T-cell (primary cell): ENCODE measurements around the gene PIP5K1B. TPM values are rescaled to one million over a fixed set of nuclear protein-coding genes. Genes with fewer than 3 reads are reported as not detected.
A peak's percentile ranks its signal among the peaks of the same experiment; 100 is the strongest.

ENCODE experiments used
- ATAC-seq, 4 experiments: fragments of 200-7000 bp in 3 of 4; fragments of 150-1000 bp in 1 of 4; cut with Tn5 transposase; replicated peaks in 1 of 4; 1 replicate in 3 of 4; 2 replicates in 1 of 4; pipeline ENCODE4 v1.10.0; 2021; ENCODE audit warnings: moderate library complexity in 3 of 4, mild to moderate bottlenecking in 2 of 4, moderate number of reproducible peaks in 1 of 4
- CTCF ChIA-PET, 2 donors: fragments of 300-600 bp; sonication (Branson Sonifier 250); formaldehyde crosslinking; loops; one replicate each; lab custom pipeline; 2022; ENCODE audit warnings: antibody characterized with exemption in 2 of 2; lab: Charles Lee
- POLR2A ChIA-PET, 2 donors: fragments of 300-600 bp; sonication (Branson Sonifier 250); formaldehyde crosslinking; loops; one replicate each; lab custom pipeline; 2022; ENCODE audit warnings: antibody characterized with exemption in 2 of 2; lab: Charles Lee
- DNase-seq, 35 experiments: peaks; one replicate each; pipeline versions ENCODE4 v3.0.0 to v3.0.0-alpha.2; 2013 to 2023
- H3K27ac ChIP-seq: one replicate; pipeline ENCODE4 v1.5.1; 2013; ENCODE audit warnings: low read length
- H3K27me3 ChIP-seq, 2 experiments: replicated peaks in 1 of 2; 1 replicate in 1 of 2; 2 replicates in 1 of 2; pipeline versions ENCODE4 v1.6.1 to v1.7.0; 2013; ENCODE audit warnings: low read length in 1 of 2, mixed read lengths in 1 of 2; ENCODE audit not compliant: control insufficient read depth in 2 of 2, insufficient read depth in 2 of 2; ENCODE audit errors: extremely low read depth in 1 of 2
- H3K36me3 ChIP-seq, 2 donors: 1 replicate in 1 of 2; 2 replicates in 1 of 2; pipeline versions ENCODE4 v1.6.1 to v1.7.0; 2013; ENCODE audit warnings: low read length in 1 of 2; ENCODE audit not compliant: control insufficient read depth in 2 of 2, insufficient read depth in 1 of 2; ENCODE audit errors: extremely low read depth in 1 of 2
- H3K4me1 ChIP-seq, 2 experiments: 1 replicate in 1 of 2; 2 replicates in 1 of 2; pipeline versions ENCODE4 v1.6.1 to v1.7.0; 2013; ENCODE audit warnings: low read length in 2 of 2, mixed read lengths in 1 of 2; ENCODE audit not compliant: insufficient read depth in 2 of 2, control insufficient read depth in 1 of 2; ENCODE audit errors: extremely low read depth in 1 of 2
- H3K4me3 ChIP-seq, 2 donors: 1 replicate in 1 of 2; 2 replicates in 1 of 2; pipeline versions ENCODE4 v1.5.1 to v1.7.0; 2013; ENCODE audit warnings: mild to moderate bottlenecking in 2 of 2, low read length in 1 of 2, moderate library complexity in 1 of 2; ENCODE audit not compliant: control insufficient read depth in 1 of 2; ENCODE audit errors: extremely low read depth in 1 of 2
- H3K9me3 ChIP-seq: 2 replicates; pipeline ENCODE4 v1.7.0; 2013
- H3K27ac Mint-ChIP-seq, 2 donors: one replicate each; pipeline ENCODE4 v1.8.0; 2020 to 2021; ENCODE audit warnings: mild to moderate bottlenecking in 2 of 2, mixed read lengths in 2 of 2
- H3K27me3 Mint-ChIP-seq, 2 donors: one replicate each; pipeline ENCODE4 v1.8.0; 2021 to 2022; ENCODE audit warnings: mixed read lengths in 2 of 2
- H3K36me3 Mint-ChIP-seq: one replicate; pipeline ENCODE4 v1.8.0; 2021; ENCODE audit warnings: mixed read lengths
- H3K4me1 Mint-ChIP-seq, 3 donors: one replicate each; pipeline ENCODE4 v1.8.0; 2020 to 2022; ENCODE audit warnings: mixed read lengths in 3 of 3, mild to moderate bottlenecking in 1 of 3
- H3K4me3 Mint-ChIP-seq, 3 donors: one replicate each; pipeline ENCODE4 v1.8.0; 2020 to 2022; ENCODE audit warnings: mild to moderate bottlenecking in 3 of 3, mixed read lengths in 3 of 3, moderate library complexity in 3 of 3
- H3K9me3 Mint-ChIP-seq, 3 donors: one replicate each; pipeline ENCODE4 v1.8.0; 2020 to 2022; ENCODE audit warnings: mixed read lengths in 3 of 3
- WGBS: methylation state at CpG from one replicate; pipeline ENCODE4 v1.1.5; 2013; ENCODE audit warnings: missing lambda C conversion rate; ENCODE audit not compliant: insufficient coverage; 5-methylcytosine and 5-hydroxymethylcytosine counted together
- total RNA-seq, 35 experiments: library from RNA in 6 of 35; stranded (reverse) in 6 of 35; fragments of 120-200 nt in 1 of 35; gene quantifications; one replicate each; pipeline versions ENCODE4 v1.2.1 to v1.2.4 and lab custom pipeline; 2013 to 2026

The PIP5K1B gene
- total RNA-seq, 5 donors from 2014 or later (not counting 1 experiment from before 2014, with no cell fraction given), result 0.29 to 1.8 (median 0.95) TPM

GRCh38 chr9:68998812-68999211 lies 293.8 kb downstream of the PIP5K1B start:
- Mint-ChIP-seq H3K9me3 (no peaks in the 10 kb centered on the region), H3K27ac (no peak overlapping the region), H3K27me3 (peaks cover 0 to 11% of the 10 kb centered on the region in 2 donors), H3K4me1 (peaks cover 22 to 30% (median 30%) of the 10 kb centered on the region in 3 donors), H3K4me3 (no peak overlapping the region), H3K36me3 (no peaks in the 10 kb centered on the region)
- H3K4me1 ChIP-seq, result peaks cover 0 to 6% of the 10 kb centered on the region in 2 experiments
- DNase-seq (peak in 1 of 35 experiments; percentile 4), ATAC-seq (no peak)
- WGBS, result 65% methylated on average over 3 of the region's 5 CpGs
- H3K9me3 ChIP-seq, result no peaks in the 10 kb centered on the region
- ChIA-PET CTCF (interaction anchor here (0.5 to 1.3 kb wide), 13 partner anchors 10 to 416 kb away, joined by 3 to 10 read pairs (median 4); a partner anchor contains a TSS), POLR2A (interaction anchor here in 1 of 2 donors (0.5 kb wide), 1 partner anchor 299 kb away, joined by 4 read pairs; no protein-coding TSS in a partner anchor)
- H3K27me3 ChIP-seq, result peaks cover 0 to 3% of the 10 kb centered on the region in 2 experiments
- H3K27ac ChIP-seq, result no peak overlapping the region
- H3K4me3 ChIP-seq, result no peak overlapping the region
- H3K36me3 ChIP-seq, result no peaks in the 10 kb centered on the region

DNA sequence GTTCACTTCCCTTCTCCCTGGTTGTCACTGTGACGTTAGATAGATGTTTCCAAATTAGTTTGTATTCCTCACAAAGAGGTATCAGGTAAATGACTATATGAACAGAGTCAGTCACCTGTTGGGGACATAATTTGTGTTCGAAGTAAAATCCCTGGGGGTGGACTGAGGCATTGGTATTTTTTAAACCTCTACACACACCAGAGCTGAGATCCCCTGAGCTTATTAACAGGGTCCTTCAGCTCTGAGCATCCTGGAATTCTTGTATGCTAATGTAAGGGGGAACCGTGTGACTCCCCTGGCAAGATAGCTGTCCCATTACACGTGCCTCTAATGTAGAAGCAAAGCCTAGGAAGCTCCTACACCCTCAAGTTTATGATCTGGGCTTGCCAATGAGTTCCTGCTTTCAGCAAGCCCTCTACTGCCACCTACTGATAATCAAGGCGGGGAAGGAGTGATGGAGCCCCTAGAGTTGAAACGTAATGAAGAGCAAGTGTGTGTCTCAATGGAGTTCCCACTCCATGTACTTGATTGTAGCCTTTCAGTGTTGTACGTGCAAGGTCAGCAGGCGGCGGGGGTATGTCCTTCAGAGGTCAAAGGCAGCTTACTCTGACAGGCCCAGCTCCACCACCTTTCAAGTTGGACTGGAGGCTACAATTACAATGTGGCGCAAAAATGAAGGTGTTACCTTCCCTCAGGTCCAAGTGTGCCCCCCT lies 294.5 kb downstream of the PIP5K1B start:
- CTCF ChIA-PET, result interaction anchor here (0.5 to 1.3 kb wide), 23 partner anchors 10 to 418 kb away, joined by 3 to 10 read pairs (median 3); a partner anchor contains a TSS
- H3K4me1 Mint-ChIP-seq, result peaks cover 22 to 30% (median 30%) of the 10 kb centered on the region in 3 donors
- no CpG with 5 or more reads among the region's 10 CpGs for WGBS
- Histone ChIP-seq H3K9me3 (no peaks in the 10 kb centered on the region), H3K27ac (no peak overlapping the region), H3K36me3 (no peaks in the 10 kb centered on the region), H3K4me3 (no peak overlapping the region), H3K27me3 (peaks cover 0 to 3% of the 10 kb centered on the region in 2 experiments), H3K4me1 (peaks cover 0 to 6% of the 10 kb centered on the region in 2 experiments)
- no peak overlapping the region for H3K4me3 Mint-ChIP-seq
- DNase-seq (peak; percentile 17 to 79 (median 56)), ATAC-seq (peak; percentile 83 to 94 (median 86))
- no peaks in the 10 kb centered on the region for H3K36me3 Mint-ChIP-seq
- no peaks in the 10 kb centered on the region for H3K9me3 Mint-ChIP-seq
- peaks cover 0 to 11% of the 10 kb centered on the region in 2 donors for H3K27me3 Mint-ChIP-seq
- peak overlapping the region in 1 of 2 donors; percentile 48 for H3K27ac Mint-ChIP-seq
- POLR2A ChIA-PET, result interaction anchor here in 1 of 2 donors (0.5 kb wide), 1 partner anchor 299 kb away, joined by 4 read pairs; no protein-coding TSS in a partner anchor

DNA sequence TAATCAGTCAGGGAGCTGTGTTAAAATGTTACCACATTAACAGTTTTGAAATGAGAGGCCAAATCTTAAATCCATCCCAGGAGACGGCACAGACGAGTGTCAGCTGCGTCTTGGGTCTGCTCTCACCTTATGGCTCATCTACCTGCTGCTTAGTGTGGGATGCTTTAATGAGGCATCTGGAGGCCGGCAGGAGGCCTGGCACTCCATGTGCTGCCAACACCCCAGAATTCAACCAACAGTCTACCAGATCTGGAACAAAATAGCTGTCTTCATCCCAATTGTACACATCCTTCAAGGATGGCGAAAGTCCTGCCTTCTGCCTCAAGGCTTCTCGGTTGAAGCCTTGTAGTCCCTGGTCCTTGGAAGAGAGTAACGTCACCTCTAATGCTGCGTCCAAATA lies 296.9 kb downstream of the PIP5K1B start:
- Histone ChIP-seq H3K4me1 (peaks cover 0 to 6% of the 10 kb centered on the region in 2 experiments), H3K27ac (no peak overlapping the region), H3K36me3 (no peaks in the 10 kb centered on the region), H3K4me3 (no peak overlapping the region), H3K9me3 (no peaks in the 10 kb centered on the region), H3K27me3 (peaks cover 0 to 3% of the 10 kb centered on the region in 2 experiments)
- ChIA-PET POLR2A (interaction anchor here in 1 of 2 donors (0.7 kb wide), 1 partner anchor 10 kb away, joined by 3 read pairs; no protein-coding TSS in a partner anchor), CTCF (interaction anchor here (0.7 to 1.3 kb wide), 5 partner anchors 23 to 424 kb away, joined by 3 to 4 read pairs (median 3); no protein-coding TSS in a partner anchor)
- Mint-ChIP-seq H3K4me3 (no peak overlapping the region), H3K9me3 (no peaks in the 10 kb centered on the region), H3K27ac (no peak overlapping the region), H3K36me3 (no peaks in the 10 kb centered on the region), H3K4me1 (peaks cover 9 to 18% (median 17%) of the 10 kb centered on the region in 3 donors), H3K27me3 (peaks cover 0 to 11% of the 10 kb centered on the region in 2 donors)
- WGBS, result 80% methylated on average over 2 of the region's 8 CpGs
- DNase-seq (no peak), ATAC-seq (no peak)

GRCh38 chr9:69003051-69003450 lies 298.0 kb downstream of the PIP5K1B start:
- POLR2A ChIA-PET, result interaction anchor here in 1 of 2 donors (0.6 kb wide), 1 partner anchor 8 kb away, joined by 3 read pairs; no protein-coding TSS in a partner anchor
- Histone ChIP-seq H3K27me3 (peaks cover 0 to 6% of the 10 kb centered on the region in 2 experiments), H3K27ac (no peak overlapping the region), H3K4me1 (peaks cover 0 to 6% of the 10 kb centered on the region in 2 experiments), H3K9me3 (no peaks in the 10 kb centered on the region), H3K4me3 (no peak overlapping the region), H3K36me3 (no peaks in the 10 kb centered on the region)
- CTCF ChIA-PET, result interaction anchor here (0.5 to 1.4 kb wide), 7 partner anchors 9 to 420 kb away, joined by 4 to 7 read pairs (median 6); no protein-coding TSS in a partner anchor
- Mint-ChIP-seq H3K36me3 (no peaks in the 10 kb centered on the region), H3K27me3 (peaks cover 0 to 11% of the 10 kb centered on the region in 2 donors), H3K9me3 (no peaks in the 10 kb centered on the region), H3K27ac (no peak overlapping the region), H3K4me1 (peaks cover 5 to 16% (median 12%) of the 10 kb centered on the region in 3 donors), H3K4me3 (no peak overlapping the region)
- ATAC-seq (no peak), DNase-seq (no peak)
- 80% methylated on average over 8 of the region's 8 CpGs for WGBS

DNA sequence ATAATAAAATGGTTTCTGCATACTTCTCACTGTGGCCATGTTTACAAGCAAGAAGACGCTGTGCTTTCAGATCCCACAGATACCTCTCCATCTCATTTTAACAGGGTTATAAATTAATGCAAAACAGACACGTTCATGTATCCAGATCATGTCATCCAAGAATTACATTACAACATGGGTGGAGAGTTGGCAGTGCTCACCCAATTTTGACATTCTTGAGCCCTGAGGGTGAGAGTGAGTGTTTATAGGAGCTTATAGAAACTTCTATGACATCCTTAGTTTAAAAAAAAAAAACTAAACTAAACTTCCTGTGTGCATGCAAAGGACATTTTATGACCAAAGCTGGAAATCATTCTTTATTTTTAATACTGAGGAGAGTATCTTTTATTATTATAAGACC lies 299.8 kb downstream of the PIP5K1B start:
- POLR2A ChIA-PET, result interaction anchor here in 1 of 2 donors (0.5 to 0.6 kb wide), 2 partner anchors 60 to 334 kb away, joined by 3 read pairs; no protein-coding TSS in a partner anchor
- no peaks in the 10 kb centered on the region for H3K9me3 Mint-ChIP-seq

GRCh38 chr9:69009708-69010107 lies 304.7 kb downstream of the PIP5K1B start:
- no peaks in the 10 kb centered on the region for H3K9me3 Mint-ChIP-seq
- Histone ChIP-seq H3K9me3 (no peaks in the 10 kb centered on the region), H3K36me3 (no peaks in the 10 kb centered on the region), H3K27ac (no peak overlapping the region), H3K4me3 (no peak overlapping the region), H3K27me3 (peaks cover 0 to 27% of the 10 kb centered on the region in 2 experiments), H3K4me1 (peaks cover 0 to 9% of the 10 kb centered on the region in 2 experiments)
- POLR2A ChIA-PET, result no interaction called here
- no peak for DNase-seq
- CTCF ChIA-PET, result interaction anchor here (0.9 to 1.5 kb wide), 4 partner anchors 10 to 13 kb away, joined by 3 to 6 read pairs (median 5); no protein-coding TSS in a partner anchor
- H3K27me3 Mint-ChIP-seq, result peaks cover 19 to 22% of the 10 kb centered on the region in 2 donors
- no peak overlapping the region for H3K4me3 Mint-ChIP-seq
- H3K36me3 Mint-ChIP-seq, result no peaks in the 10 kb centered on the region
- peaks cover 7 to 13% (median 8%) of the 10 kb centered on the region in 3 donors for H3K4me1 Mint-ChIP-seq
- H3K27ac Mint-ChIP-seq, result no peak overlapping the region
- no peak for ATAC-seq
- WGBS, result 71% methylated on average over 1 of the region's 1 CpG

More for the DNA sequence above, 299.8 kb downstream of the PIP5K1B start:
- Mint-ChIP-seq H3K27ac (no peak overlapping the region), H3K27me3 (peaks cover 0 to 14% of the 10 kb centered on the region in 2 donors), H3K4me3 (no peak overlapping the region), H3K36me3 (no peaks in the 10 kb centered on the region), H3K4me1 (peaks cover 0 to 1% (median 0%) of the 10 kb centered on the region in 3 donors)
- H3K9me3 ChIP-seq, result no peaks in the 10 kb centered on the region
- WGBS, result no CpG with 5 or more reads among the region's 2 CpGs
- peaks cover 0 to 6% of the 10 kb centered on the region in 2 experiments for H3K27me3 ChIP-seq
- H3K4me1 ChIP-seq, result peaks cover 0 to under 1% of the 10 kb centered on the region in 2 experiments
- CTCF ChIA-PET, result interaction anchor here (0.6 to 0.7 kb wide), 4 partner anchors 23 to 424 kb away, joined by 3 to 4 read pairs (median 4); no protein-coding TSS in a partner anchor
- ATAC-seq, result no peak
- H3K36me3 ChIP-seq, result no peaks in the 10 kb centered on the region
- no peak overlapping the region for H3K27ac ChIP-seq
- no peak for DNase-seq
- no peak overlapping the region for H3K4me3 ChIP-seq
